GM21423 (cell line): ENCODE results near the gene CTNND2.

Experiments used
- ATAC-seq: cut with Tn5 transposase; IDR thresholded peaks from one replicate; pipeline ENCODE4 v1.9.1; 2021; ENCODE audit warnings: mild to moderate bottlenecking, moderate library complexity; ENCODE audit not compliant: unreplicated experiment

Gene CTNND2

GRCh38 chr5:11224436-11225187 is 679.6 kb downstream of the CTNND2 start:
- ATAC-seq = no peak

GRCh38 chr5:11222169-11222568 is 682.1 kb downstream of the CTNND2 start:
- no peak for ATAC-seq

- no peak for ATAC-seq
These were observed 689.2 kb downstream of the CTNND2 start for GRCh38 chr5:11214864-11215644.

GRCh38 chr5:11212706-11213105 is 691.5 kb downstream of the CTNND2 start:
- ATAC-seq = no peak

GRCh38 chr5:11197726-11198125 is 706.5 kb downstream of the CTNND2 start:
- no peak for ATAC-seq

GRCh38 chr5:11191673-11192072 is 712.6 kb downstream of the CTNND2 start:
- ATAC-seq = no peak

GRCh38 chr5:11182441-11183080 is 721.7 kb downstream of the CTNND2 start:
- no peak for ATAC-seq

- no peak for ATAC-seq
These were observed 722.3 kb downstream of the CTNND2 start for GRCh38 chr5:11181940-11182339.

- no peak for ATAC-seq
These were observed 723.4 kb downstream of the CTNND2 start for GRCh38 chr5:11180890-11181289.

- ATAC-seq = no peak
These were observed 726.1 kb downstream of the CTNND2 start for GRCh38 chr5:11177999-11178711.

- no peak for ATAC-seq
These were observed 729.7 kb downstream of the CTNND2 start for GRCh38 chr5:11174591-11174990.

GRCh38 chr5:11172484-11172883 is 731.8 kb downstream of the CTNND2 start:
- ATAC-seq = no peak

- no peak for ATAC-seq
These were observed 733.0 kb downstream of the CTNND2 start for GRCh38 chr5:11171236-11171635.

- ATAC-seq = no peak
These were observed 737.3 kb downstream of the CTNND2 start for GRCh38 chr5:11166923-11167322.

- no peak for ATAC-seq
These were observed 739.5 kb downstream of the CTNND2 start for GRCh38 chr5:11164531-11165294.

GRCh38 chr5:11157132-11157531 is 747.1 kb downstream of the CTNND2 start:
- no peak for ATAC-seq

GRCh38 chr5:11153670-11154382 is 750.4 kb downstream of the CTNND2 start:
- no peak for ATAC-seq

- no peak for ATAC-seq
These were observed 751.9 kb downstream of the CTNND2 start for GRCh38 chr5:11152368-11152767.

- no peak for ATAC-seq
These were observed 753.3 kb downstream of the CTNND2 start for GRCh38 chr5:11150976-11151375.
